ENCODE measurements around the gene C7orf25.

DNA sequence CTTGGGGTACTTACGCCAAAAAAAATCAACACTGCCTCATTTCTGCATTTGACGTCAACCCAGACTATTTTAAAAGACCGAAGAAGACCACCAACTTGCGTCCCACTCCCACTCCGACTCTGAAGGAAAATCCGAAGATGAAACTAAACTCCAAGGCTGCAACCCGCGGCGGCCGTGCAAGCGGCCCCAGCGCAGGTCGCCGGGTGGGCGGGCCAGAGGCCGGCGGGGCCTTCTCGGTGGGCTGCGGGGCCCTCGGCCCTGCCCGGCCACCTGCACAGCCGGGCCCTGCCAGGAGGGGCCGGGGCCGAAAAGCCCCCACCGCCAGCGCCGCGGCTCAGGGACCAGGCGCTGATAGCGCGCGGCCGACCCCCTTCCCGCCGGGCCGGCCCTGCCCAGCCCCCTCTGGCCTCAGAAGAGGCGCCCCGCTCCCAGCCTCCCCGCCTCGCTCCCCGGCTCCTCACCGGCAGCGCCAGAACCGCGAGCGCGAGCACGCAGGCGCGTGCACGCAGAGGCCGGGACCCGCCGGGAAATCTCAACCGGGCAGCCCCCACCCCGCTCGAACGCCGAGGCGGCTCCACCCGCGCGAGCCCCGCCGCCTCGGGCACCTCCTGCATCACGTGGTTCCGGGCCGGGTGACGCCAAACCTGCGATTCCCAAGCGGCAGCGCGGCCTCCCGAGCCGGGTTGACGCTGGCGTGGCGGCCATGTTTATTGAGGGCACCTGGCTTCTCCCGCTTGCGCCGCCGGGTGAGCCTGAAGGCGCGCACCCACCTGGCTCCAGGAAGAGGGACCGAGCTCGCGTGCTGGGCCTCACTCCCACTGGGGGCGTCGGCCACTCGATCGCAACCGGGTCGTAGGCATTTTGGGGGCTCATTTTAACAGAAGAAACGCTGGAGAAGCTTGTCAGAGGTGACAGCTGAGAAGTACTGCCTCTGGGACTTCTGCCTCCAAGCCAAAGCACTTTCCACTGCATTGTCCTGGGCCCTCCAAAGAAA, at the start of gene C7orf25:
- TF ChIP-seq, protein P1, sequence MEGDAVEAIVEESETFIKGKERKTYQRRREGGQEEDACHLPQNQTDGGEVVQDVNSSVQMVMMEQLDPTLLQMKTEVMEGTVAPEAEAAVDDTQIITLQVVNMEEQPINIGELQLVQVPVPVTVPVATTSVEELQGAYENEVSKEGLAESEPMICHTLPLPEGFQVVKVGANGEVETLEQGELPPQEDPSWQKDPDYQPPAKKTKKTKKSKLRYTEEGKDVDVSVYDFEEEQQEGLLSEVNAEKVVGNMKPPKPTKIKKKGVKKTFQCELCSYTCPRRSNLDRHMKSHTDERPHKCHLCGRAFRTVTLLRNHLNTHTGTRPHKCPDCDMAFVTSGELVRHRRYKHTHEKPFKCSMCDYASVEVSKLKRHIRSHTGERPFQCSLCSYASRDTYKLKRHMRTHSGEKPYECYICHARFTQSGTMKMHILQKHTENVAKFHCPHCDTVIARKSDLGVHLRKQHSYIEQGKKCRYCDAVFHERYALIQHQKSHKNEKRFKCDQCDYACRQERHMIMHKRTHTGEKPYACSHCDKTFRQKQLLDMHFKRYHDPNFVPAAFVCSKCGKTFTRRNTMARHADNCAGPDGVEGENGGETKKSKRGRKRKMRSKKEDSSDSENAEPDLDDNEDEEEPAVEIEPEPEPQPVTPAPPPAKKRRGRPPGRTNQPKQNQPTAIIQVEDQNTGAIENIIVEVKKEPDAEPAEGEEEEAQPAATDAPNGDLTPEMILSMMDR (conservative IDR thresholded peaks at IDR 0.05; ENCODE audit: low read depth, low read length), result 0 out of 2 replicates have a peak, but pooled peaks have one; percentile 15
- no peak for TF ChIP-seq EZH2 (IDR thresholded peaks at IDR 0.05; ENCODE audit: low read length, unreplicated experiment)
- no peak for TF ChIP-seq EZH2phosphoT487 (IDR thresholded peaks at IDR 0.05; ENCODE audit: borderline replicate concordance, low read length)

Data from PC-3 (cell line).